ENCODE measurements around the gene THAP7.

The THAP7 gene

DNA sequence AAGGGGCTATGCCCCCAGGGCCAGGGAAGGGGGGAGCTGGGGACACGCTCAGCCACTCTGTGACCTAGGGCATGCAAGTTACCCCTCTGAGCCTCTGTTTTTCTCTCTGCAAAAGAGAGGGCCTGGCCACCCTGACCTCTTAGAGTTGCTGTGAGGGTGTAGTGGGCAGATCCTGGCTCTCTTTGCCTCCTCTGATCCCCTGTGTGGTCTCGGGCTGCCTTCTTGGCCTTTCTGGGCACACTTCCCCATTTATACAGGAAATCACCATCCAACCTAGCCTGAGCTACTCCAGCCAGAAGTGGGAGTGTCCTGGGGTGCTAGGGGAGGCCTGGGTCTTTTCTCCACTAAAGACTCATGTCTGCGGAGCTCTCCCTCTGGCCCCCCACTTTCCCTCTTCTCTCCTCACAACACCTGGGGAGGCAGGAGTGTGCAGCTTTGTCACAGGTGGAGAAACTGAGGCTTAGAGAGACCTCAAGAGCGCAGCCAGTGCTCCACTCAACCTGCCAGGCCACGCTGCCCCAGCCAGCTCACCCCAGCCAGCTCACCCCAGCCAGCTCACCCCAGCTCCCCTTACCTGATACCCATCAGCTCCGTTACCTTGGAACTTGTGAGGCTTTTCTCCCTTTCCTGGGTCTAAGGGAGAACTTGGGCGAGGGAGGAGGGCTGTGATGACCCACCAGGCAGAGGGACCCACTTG, 33.5 kb downstream of the THAP7 start:
- Histone ChIP-seq H3K36me3 (ENCODE audit: control insufficient read depth in 2 of 2, insufficient read depth in 2 of 2, low read length in 2 of 2) (peaks cover 2 to 3% of the 10 kb centered on the region in 2 donors), H3K4me3 (ENCODE audit: low read length in 2 of 2) (no peak overlapping the region), H3K27me3 (ENCODE audit: control insufficient read depth in 2 of 2, insufficient read depth in 2 of 2, low read length in 2 of 2) (no peaks in the 10 kb centered on the region), H3K9ac (ENCODE audit: low read depth in 1 of 2, low read length in 2 of 2) (no peak overlapping the region), H3K27ac (ENCODE audit: low read depth in 2 of 2, low read length in 2 of 2) (no peak overlapping the region), H3K4me1 (ENCODE audit: control insufficient read depth in 2 of 2, insufficient read depth in 2 of 2, low read length in 2 of 2) (peaks cover 29 to 33% of the 10 kb centered on the region in 2 donors), H3K9me3 (ENCODE audit: control insufficient read depth in 2 of 2, low read length in 2 of 2) (no peaks in the 10 kb centered on the region)

DNA sequence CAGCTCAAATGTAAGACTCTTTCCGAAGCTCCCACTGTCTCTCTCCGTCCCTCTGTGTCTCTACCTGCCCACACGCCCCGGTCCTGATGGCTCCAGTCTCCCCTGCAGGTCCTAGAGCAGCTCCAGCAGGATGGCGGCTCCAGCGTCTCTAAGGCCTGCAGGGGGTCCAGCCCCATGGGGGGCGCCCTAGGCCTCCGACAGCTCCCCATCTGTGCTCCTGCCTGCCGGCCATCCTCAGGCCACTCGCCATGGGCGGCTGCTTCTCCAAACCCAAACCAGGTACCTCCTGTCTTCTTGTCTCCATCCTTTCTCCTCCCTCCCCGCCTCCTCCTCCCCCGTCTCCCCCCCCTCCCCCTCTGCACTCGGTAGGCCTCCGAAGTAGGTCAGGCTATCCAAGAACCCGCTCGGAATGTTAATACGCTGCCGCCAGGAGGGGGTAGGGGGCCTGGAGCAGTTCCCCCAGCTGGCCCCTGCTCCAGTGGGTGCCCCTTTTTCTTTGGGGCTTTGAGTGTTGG, 34.2 kb downstream of the THAP7 start:
- no peak overlapping the region for H3K4me3 ChIP-seq (ENCODE audit: low read length in 2 of 2)
- peaks cover 2 to 3% of the 10 kb centered on the region in 2 donors for H3K36me3 ChIP-seq (ENCODE audit: control insufficient read depth in 2 of 2, insufficient read depth in 2 of 2, low read length in 2 of 2)
- peaks cover 29 to 33% of the 10 kb centered on the region in 2 donors for H3K4me1 ChIP-seq (ENCODE audit: control insufficient read depth in 2 of 2, insufficient read depth in 2 of 2, low read length in 2 of 2)
- no peaks in the 10 kb centered on the region for H3K9me3 ChIP-seq (ENCODE audit: control insufficient read depth in 2 of 2, low read length in 2 of 2)
- no peak overlapping the region for H3K27ac ChIP-seq (ENCODE audit: low read depth in 2 of 2, low read length in 2 of 2)
- H3K9ac ChIP-seq (ENCODE audit: low read depth in 1 of 2, low read length in 2 of 2) = no peak overlapping the region
- H3K27me3 ChIP-seq (ENCODE audit: control insufficient read depth in 2 of 2, insufficient read depth in 2 of 2, low read length in 2 of 2) = no peaks in the 10 kb centered on the region

DNA sequence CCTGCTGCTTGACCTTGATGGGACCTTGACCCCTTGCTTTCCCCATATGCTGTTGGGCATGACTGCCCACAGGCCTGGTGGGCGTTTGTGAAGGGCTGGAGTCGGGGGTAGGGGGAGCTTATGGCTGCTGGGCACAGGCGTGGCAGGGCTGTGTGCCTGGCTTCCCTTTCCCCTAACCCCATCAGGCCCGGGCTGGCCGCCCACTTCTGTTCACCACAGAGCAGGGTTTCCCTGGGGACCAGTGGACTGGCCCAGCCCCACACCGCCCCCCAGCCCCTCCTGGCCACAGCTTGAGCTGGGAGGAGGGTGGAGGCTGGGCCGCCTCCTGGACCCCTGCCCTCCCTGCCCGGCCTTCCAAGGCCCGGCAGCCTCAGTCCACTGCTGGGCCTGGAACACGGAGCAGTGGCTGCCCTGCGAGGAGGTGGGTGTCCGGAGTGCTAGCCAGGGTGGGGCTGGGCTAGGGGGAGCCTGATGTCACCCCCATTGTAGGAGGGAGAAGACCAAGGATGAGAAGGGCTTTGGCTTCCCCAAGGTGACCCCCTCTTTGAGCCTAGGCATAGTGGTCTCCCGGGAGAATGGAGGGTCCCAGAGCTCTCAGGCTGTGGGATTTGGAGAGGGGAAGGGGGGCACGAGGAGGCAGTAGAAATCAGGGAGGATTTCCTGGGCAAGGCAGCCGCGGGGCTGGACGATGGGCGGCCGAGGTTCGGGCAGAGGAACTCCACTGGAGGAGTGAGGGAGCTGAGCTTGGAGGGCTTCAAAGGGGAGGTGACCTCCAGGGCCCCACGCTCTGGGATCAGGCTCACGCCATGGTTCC, 34.8 kb downstream of the THAP7 start, which contains the start of gene AIFM3:
TSS of gene AIFM3 (plus strand) at position 373 of the 814 bp plus-strand sequence. CDS start 690 bp downstream, outside the sequence.
- peak within 1 kb of the TSS; percentile 89 to 94 for H3K27ac ChIP-seq (ENCODE audit: low read depth in 2 of 2, low read length in 2 of 2)
- H3K9me3 ChIP-seq (ENCODE audit: control insufficient read depth in 2 of 2, low read length in 2 of 2) = no peaks in the 10 kb centered on the region
- H3K4me1 ChIP-seq (ENCODE audit: control insufficient read depth in 2 of 2, insufficient read depth in 2 of 2, low read length in 2 of 2) = peaks cover 29 to 33% of the 10 kb centered on the region in 2 donors
- H3K27me3 ChIP-seq (ENCODE audit: control insufficient read depth in 2 of 2, insufficient read depth in 2 of 2, low read length in 2 of 2) = no peaks in the 10 kb centered on the region
- H3K4me3 ChIP-seq (ENCODE audit: low read length in 2 of 2) = peak within 1 kb of the TSS; percentile 42 to 62
- H3K9ac ChIP-seq (ENCODE audit: low read depth in 1 of 2, low read length in 2 of 2) = peak within 1 kb of the TSS; percentile 44 to 85
- peaks cover 2 to 3% of the 10 kb centered on the region in 2 donors for H3K36me3 ChIP-seq (ENCODE audit: control insufficient read depth in 2 of 2, insufficient read depth in 2 of 2, low read length in 2 of 2)

DNA sequence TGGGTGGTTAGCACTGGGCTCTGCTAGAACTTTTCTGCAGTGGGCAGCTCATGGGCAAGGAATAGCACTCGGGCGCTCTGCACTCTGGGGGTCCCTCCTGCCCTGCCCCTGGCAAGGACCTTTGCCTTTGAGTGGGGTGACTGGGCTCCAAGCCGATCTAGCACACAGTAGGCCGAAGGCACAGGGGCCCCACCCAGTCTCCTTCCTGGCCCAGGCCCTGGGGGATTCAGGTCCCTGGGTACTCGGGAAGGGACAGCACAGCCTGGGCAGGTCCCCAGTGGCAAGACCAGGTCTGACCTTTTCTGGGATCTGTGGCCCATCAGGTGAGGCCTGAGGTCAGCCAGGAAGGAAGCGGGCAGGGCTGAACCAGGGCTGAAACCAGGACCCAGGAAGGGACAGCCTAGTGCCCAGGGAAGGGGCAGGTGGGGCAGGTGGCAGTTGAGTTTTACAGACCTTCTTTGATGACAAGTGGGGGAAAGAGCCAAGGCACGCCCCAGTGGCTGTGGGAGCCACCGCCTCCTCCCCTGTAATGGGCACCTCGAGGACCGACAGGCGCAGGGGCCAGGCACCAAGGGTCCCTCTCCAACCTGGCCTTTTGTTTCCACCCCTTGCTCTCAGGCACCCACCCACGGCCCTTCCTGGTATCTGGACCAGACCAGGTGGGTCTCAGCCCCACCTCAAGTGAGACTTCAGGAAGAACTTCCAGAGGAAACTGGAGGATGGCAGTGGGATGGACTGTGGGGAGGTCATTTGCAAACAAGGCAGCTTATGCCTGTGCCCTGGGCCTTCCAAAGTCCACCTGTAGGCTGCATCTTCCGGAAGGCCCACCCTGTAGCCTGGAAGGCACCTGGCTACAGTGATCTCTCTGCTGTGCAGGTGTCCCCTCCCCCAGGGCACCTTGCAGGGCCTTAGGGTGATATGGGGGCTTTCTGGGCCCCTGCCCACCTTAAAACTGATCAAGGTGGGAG, 35.7 kb downstream of the THAP7 start:
- H3K9ac ChIP-seq (ENCODE audit: low read depth in 1 of 2, low read length in 2 of 2) = peak overlapping the region; percentile 74 to 85
- no peaks in the 10 kb centered on the region for H3K9me3 ChIP-seq (ENCODE audit: control insufficient read depth in 2 of 2, low read length in 2 of 2)
- H3K27me3 ChIP-seq (ENCODE audit: control insufficient read depth in 2 of 2, insufficient read depth in 2 of 2, low read length in 2 of 2) = no peaks in the 10 kb centered on the region
- H3K4me1 ChIP-seq (ENCODE audit: control insufficient read depth in 2 of 2, insufficient read depth in 2 of 2, low read length in 2 of 2) = peaks cover 32 to 38% of the 10 kb centered on the region in 2 donors
- peak overlapping the region; percentile 42 to 62 for H3K4me3 ChIP-seq (ENCODE audit: low read length in 2 of 2)
- peaks cover 2 to 3% of the 10 kb centered on the region in 2 donors for H3K36me3 ChIP-seq (ENCODE audit: control insufficient read depth in 2 of 2, insufficient read depth in 2 of 2, low read length in 2 of 2)
- peak overlapping the region; percentile 89 to 94 for H3K27ac ChIP-seq (ENCODE audit: low read depth in 2 of 2, low read length in 2 of 2)

DNA sequence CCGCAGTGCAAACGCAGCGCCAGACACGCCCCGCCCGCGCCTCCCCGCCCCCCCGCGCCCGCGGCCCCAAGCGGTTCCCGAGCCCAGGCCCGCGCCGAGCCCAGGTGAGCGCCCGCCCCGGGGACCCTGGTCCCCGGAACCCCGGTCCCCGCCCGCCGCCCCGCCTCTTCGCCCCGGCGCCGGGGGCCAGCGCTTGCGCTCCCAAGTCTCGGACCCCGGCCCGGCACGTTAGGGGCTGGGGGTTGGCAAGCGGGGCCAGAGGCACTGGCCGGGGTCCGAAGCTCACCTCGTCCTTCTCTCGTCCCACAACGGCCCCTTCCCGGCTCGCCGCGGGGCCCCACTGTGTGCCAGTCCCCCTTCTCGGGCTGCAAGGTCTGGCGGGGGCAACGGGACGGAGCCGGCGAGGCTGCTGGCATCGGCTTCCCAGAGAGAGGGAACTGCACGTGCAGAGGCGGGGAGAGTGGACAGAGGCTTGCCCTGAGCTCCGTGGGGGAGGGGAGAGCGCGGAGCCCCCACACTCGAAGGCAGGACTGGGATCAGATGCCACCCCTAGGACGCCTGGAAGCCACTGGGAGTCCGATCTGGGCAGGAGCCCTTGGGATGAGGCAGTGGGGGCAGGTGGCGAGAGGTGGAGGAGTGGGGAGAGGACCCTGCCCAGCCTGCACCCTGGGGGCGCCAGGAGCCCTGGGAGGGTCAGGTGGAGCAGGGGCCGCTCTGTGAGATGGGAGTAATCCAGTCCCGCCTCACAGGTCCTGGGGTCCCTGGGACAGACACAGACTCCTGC, 36.6 kb downstream of the THAP7 start:
- H3K9me3 ChIP-seq (ENCODE audit: control insufficient read depth in 2 of 2, low read length in 2 of 2) = no peaks in the 10 kb centered on the region
- H3K4me1 ChIP-seq (ENCODE audit: control insufficient read depth in 2 of 2, insufficient read depth in 2 of 2, low read length in 2 of 2) = peaks cover 32 to 38% of the 10 kb centered on the region in 2 donors
- H3K27me3 ChIP-seq (ENCODE audit: control insufficient read depth in 2 of 2, insufficient read depth in 2 of 2, low read length in 2 of 2) = no peaks in the 10 kb centered on the region
- peak overlapping the region; percentile 74 to 85 for H3K9ac ChIP-seq (ENCODE audit: low read depth in 1 of 2, low read length in 2 of 2)
- H3K4me3 ChIP-seq (ENCODE audit: low read length in 2 of 2) = peak overlapping the region; percentile 42 to 62
- peak overlapping the region; percentile 89 to 94 for H3K27ac ChIP-seq (ENCODE audit: low read depth in 2 of 2, low read length in 2 of 2)
- peaks cover 2 to 3% of the 10 kb centered on the region in 2 donors for H3K36me3 ChIP-seq (ENCODE audit: control insufficient read depth in 2 of 2, insufficient read depth in 2 of 2, low read length in 2 of 2)

DNA sequence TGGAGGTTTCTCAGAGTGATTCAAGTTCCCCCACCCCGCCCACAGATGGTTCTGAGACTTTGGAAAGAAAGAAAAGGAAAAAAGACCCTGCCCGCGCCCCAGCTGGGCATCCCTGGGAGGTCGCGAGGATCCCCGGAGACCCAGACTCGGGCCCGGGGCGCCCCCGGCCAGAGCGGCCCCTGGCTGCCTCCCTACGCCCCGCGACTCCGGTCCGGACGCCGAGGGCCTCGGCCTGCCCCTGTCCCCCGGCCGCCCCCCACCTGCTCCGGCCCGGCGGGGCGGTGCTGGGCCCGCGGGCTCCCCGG, 37.2 kb downstream of the THAP7 start:
- Histone ChIP-seq H3K36me3 (ENCODE audit: control insufficient read depth in 2 of 2, insufficient read depth in 2 of 2, low read length in 2 of 2) (no peaks in the 10 kb centered on the region), H3K27me3 (ENCODE audit: control insufficient read depth in 2 of 2, insufficient read depth in 2 of 2, low read length in 2 of 2) (no peaks in the 10 kb centered on the region), H3K9me3 (ENCODE audit: control insufficient read depth in 2 of 2, low read length in 2 of 2) (no peaks in the 10 kb centered on the region), H3K9ac (ENCODE audit: low read depth in 1 of 2, low read length in 2 of 2) (peak overlapping the region; percentile 26 to 57), H3K27ac (ENCODE audit: low read depth in 2 of 2, low read length in 2 of 2) (peak overlapping the region; percentile 58 to 71), H3K4me1 (ENCODE audit: control insufficient read depth in 2 of 2, insufficient read depth in 2 of 2, low read length in 2 of 2) (peaks cover 32 to 38% of the 10 kb centered on the region in 2 donors), H3K4me3 (ENCODE audit: low read length in 2 of 2) (peak overlapping the region; percentile 12 to 62)

DNA sequence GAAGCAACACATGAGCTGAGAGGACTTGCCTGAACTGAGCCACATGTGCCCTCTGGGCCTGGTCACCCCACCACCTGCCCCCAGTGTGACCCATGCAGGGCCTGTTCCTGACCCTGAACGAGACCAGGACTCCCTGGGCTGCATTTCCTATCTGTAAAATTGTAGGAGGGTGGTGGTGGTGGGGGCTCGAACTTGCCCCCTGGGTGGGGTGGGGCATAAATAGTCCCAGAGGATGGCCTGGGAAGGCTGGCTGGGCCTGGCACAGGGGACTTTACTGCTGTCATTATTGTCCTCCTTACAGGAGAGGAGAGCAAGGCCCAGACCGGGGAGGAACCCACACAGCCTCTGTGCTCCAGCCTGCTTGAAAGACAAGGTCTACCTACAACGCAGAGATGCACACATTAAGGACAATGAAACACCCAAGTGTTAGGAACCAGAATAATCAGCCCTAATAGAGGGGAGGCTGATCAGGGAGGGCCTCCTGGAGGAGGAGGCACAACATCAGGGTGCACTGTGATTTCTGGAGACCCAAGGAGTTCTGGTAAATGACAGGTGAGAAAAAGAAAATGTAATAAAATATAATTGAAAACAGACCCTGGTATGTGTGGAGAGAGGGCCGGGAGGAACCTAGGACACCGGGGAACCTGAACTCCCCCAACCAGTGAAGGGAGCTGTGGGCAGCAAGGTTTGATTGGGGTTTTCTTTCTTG, 37.7 kb downstream of the THAP7 start:
- Histone ChIP-seq H3K4me3 (ENCODE audit: low read length in 2 of 2) (peak overlapping the region; percentile 12 to 62), H3K27ac (ENCODE audit: low read depth in 2 of 2, low read length in 2 of 2) (peak overlapping the region; percentile 58 to 71), H3K9ac (ENCODE audit: low read depth in 1 of 2, low read length in 2 of 2) (peak overlapping the region; percentile 26 to 57)

DNA sequence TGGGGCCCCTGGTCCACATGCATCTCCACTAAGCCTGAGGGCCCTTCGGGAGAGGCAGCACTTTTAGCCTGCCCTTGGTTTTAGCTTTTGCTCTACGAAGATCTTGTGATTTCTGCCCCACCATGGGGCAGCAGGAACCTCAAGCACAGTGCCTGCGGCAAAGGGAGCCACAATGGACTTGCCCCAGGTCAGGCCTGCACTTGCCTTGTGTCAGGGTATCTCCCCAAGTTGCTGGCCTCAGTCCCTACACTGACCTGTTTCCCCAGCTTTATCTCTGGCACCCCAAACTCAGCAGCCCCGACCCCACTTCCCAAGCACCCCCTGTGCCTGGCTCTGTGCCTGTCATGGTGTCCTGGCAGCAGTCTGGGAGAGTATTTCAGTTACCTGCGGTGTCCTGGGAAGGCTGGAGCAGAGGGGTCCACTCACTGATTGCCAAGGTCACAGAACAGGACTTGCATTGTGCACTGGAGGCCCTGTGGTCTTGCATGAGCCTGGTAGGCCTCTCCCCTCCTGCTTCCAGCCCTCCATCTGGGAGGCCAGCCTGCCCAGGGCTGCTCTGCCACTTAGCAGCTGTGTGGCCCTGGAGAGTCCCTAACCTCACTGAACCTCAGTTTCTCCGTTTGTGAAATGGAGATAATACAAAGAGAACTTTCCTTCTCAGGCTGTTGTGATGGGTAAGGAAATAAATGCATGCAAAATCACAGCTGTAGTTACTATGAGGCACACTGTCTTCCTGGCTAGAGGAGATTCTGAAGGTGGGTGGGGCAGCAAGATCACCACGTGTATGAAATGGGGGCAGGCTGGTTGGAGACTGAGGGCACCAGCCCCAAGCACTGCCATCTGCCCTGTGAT, 38.5 kb downstream of the THAP7 start:
- Histone ChIP-seq H3K4me1 (ENCODE audit: control insufficient read depth in 2 of 2, insufficient read depth in 2 of 2, low read length in 2 of 2) (peaks cover 35 to 39% of the 10 kb centered on the region in 2 donors), H3K36me3 (ENCODE audit: control insufficient read depth in 2 of 2, insufficient read depth in 2 of 2, low read length in 2 of 2) (no peaks in the 10 kb centered on the region), H3K4me3 (ENCODE audit: low read length in 2 of 2) (no peak overlapping the region), H3K27me3 (ENCODE audit: control insufficient read depth in 2 of 2, insufficient read depth in 2 of 2, low read length in 2 of 2) (no peaks in the 10 kb centered on the region), H3K9ac (ENCODE audit: low read depth in 1 of 2, low read length in 2 of 2) (no peak overlapping the region), H3K9me3 (ENCODE audit: control insufficient read depth in 2 of 2, low read length in 2 of 2) (no peaks in the 10 kb centered on the region), H3K27ac (ENCODE audit: low read depth in 2 of 2, low read length in 2 of 2) (peak overlapping the region; percentile 17 to 71)

More for the DNA sequence above, 37.7 kb downstream of the THAP7 start:
- no peaks in the 10 kb centered on the region for H3K9me3 ChIP-seq (ENCODE audit: control insufficient read depth in 2 of 2, low read length in 2 of 2)
- H3K27me3 ChIP-seq (ENCODE audit: control insufficient read depth in 2 of 2, insufficient read depth in 2 of 2, low read length in 2 of 2) = no peaks in the 10 kb centered on the region
- H3K4me1 ChIP-seq (ENCODE audit: control insufficient read depth in 2 of 2, insufficient read depth in 2 of 2, low read length in 2 of 2) = peaks cover 32 to 38% of the 10 kb centered on the region in 2 donors
- no peaks in the 10 kb centered on the region for H3K36me3 ChIP-seq (ENCODE audit: control insufficient read depth in 2 of 2, insufficient read depth in 2 of 2, low read length in 2 of 2)

Measured in mucosa of rectum (tissue), 2 donors.